Forelimb muscle (tissue), 1 donor: Measurements from ENCODE around the gene APOL6. TPM values are rescaled to one million over a fixed set of nuclear protein-coding genes. Genes with fewer than 3 reads are reported as not detected.
"Not testable (repeated sequence)": the region's sequence is repeated elsewhere in the genome, so short reads cannot be mapped to it uniquely, and the experiment has no call there.

Experiments
- DNase-seq: peaks from one replicate; pipeline ENCODE4 v3.0.0-alpha.2; 2013; ENCODE audit warnings: low read depth
- polyA plus RNA-seq: library from polyadenylated mRNA; unstranded; fragments of 120-200 nt; gene quantifications from one replicate; pipeline ENCODE4 v1.2.1, GENCODE V29; 2013; ENCODE audit not compliant: insufficient read length

APOL6 gene
- polyA plus RNA-seq, 1 donor: 1.3 TPM

DNA sequence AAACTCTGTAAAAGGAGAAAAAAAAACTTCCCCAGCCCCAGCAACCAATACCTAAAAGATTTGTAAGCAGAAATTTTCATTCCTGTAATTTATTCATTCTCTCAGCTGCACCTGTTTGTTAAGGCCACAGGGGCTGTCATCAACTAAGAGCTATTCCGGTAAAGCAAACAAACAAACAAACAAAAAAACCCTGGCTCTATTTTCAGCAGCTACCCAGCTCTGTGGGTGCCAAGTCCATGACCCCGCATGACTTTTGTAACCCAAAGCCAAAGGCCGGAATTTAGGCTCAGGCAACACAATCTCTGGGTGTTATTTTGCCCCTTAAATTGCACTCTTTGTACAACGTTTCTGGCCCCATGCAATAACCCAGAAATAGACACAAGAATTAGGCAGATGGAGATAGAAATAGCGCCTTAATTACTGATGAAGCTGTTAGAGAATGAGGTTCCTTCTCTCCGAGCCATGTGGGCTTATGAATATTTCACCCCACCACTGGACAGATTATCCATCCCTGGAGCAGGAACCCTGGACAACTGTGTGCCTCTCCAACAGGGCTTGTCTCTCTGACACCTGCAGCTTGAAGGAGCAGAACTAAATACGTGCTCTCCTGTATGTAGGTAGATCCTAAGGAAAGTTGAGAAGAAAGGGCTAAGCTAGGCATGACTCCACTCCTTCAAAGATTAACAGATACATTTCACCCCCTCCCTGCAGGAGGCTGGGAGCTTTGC lies 29.4 kb downstream of the APOL6 start:
- DNase-seq: no peak

DNA sequence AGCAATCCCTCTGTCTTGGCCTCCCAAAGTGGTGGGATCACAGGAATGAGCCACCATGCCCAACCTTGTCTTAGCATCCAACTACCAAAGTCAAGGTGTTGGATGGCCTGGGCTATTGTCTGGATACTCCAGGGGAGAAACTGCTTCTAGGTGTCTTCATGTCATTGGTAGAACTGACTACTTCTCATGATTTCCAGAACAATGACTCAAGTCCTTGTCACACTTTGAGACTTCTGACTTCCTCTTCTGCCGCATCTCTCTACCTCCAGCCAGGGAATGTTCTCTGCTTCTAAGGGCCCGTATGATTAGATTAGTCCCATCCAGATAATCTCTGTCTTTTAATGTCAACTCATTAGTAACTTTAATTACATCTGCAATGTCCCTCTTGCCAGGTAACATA lies 30.6 kb downstream of the APOL6 start:
- no peak for DNase-seq

DNA sequence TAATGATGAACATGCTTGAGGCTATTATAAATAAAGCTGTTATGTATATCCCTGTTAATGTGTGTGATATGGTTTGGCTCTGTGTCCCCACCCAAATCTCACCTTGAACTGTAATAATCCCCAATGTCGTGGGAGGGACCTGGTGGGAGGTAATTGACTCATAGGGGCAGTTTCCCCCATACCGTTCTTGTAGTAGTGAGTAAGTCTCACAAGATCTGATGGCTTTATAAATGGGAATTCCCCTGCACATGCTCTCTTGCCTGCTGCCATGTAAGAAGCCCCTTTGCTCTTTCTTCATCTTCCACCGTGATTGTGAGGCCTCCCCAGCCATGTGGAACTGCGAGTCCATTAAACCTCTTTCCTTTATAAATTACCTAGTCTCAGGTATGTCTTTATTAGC lies 31.2 kb downstream of the APOL6 start:
- not testable (repeated sequence) for DNase-seq

DNA sequence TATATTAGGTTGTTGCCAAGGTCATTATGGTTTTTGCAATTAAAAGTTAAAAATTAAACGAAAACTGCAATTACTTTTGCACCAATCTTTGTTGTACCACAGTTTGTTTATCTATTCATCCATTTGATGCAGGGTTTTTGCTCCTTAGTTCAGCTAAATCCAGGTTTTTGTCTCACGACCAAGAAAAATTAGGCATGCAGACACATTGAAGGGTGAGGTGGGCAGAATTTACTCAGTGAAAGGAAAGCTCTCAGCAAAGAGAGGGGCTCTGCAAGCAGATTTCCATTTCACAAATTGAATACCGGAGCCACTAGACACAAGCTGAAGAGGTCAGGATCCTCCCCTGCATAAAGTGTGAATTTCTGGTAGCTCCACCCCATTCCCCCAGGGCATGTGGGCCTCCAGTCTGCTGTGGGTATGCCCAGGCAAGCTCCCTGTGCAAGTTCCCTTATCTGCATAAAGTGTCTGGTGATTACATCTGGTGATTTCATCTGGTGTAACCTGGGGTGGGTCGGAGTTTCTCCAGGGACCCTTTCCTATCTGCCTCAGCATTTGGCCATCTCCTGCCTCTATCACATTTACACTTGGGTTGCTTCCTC lies 33.3 kb downstream of the APOL6 start:
- no peak for DNase-seq

DNA sequence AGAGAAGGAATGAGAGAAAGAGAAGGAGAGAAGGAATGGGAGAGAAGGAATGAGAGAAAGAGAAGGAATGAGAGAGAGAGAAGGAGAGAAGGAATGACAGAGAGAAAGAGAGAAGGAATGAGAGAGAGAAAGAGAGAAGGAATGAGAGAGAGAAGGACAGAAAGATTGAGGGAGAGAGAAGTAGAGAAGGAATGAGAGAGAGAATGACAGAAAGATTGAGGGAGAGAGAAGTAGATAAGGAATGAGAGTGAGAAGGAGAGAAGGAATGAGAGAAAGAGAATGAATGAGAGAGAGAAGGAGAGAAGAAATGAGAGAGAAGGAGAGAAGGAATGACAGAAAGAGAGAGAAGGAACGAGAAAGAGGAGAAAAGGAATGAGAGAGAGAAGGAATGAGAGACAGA lies 35.3 kb downstream of the APOL6 start:
- DNase-seq: no peak

DNA sequence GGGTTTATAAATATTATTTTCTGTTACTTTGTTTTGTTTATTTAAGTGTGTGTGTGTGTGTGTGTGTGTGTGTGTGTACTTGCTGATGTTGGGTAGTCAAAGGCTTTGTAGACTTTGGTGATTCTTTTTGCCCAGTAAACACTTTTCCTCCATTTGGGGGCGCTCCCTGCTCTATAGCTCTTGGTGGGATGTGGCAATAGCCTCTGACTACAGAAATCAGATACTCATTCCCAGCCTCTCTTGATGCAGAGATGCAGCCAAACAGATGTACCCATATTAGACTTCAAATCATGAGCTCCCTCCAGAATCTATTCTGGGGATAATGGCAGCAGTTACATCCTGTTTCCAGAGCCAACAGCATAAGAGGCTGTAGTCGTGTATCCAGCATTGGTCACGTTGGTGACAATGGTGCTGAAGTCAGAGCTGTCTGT lies 36.0 kb downstream of the APOL6 start:
- peak; percentile 20 for DNase-seq

DNA sequence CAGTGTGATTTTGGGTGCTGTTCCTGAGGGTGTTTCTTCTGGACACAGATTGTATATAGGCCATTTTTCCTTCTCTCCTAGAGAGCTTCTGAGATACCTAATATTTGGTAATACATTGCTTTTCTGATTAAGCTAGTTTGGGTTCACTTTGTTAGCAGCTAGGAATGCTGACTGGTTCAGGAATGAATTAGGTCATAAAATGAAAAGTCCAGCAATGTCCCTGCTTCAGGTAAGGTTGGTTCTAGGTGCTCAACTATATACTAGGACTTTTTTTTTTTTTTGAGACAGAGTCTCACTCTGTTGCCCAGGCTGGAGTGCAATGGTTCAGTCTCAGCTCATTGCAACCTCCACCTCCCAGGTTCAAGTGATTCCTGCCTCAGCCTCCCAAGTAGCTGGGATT lies 36.5 kb downstream of the APOL6 start:
- no peak for DNase-seq

DNA sequence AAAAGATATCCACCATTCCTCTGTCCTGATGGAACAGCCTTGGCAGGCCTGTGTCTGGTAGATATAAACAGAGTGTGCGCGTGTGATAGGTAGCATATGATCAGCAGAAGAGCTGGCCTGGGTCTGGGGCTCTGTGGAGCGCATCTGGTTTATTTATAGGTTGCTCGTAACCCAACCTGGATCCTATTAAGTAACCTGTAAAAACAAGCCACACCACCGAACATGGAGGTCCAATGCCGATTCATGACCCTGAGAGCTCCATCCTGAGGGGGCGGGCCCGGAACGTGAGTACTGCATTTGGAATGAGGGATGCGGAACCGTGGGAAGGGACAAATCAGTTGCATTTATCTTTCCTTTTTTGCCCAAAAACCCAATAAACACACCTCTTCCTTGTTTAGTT lies 37.5 kb downstream of the APOL6 start:
- no peak for DNase-seq

DNA sequence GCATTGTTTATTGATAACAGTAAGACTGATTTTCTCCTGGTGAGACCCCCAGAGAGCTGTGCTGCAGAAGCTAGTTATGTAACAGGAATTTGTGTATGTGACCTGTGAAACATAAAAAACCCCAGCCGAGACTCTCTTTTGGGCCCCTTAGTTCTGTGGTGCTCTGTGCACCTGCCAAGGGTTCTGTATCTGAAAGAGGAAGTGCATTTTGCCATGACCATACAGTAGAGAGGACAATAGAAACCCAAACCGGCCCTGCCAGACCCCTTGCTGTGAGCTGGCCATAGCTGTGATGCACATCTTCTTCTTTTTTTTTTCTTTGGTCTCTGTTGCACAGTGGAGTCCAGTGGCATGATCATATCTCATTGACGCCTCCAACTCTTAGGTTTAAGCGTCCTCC lies 38.1 kb downstream of the APOL6 start:
- DNase-seq: no peak

DNA sequence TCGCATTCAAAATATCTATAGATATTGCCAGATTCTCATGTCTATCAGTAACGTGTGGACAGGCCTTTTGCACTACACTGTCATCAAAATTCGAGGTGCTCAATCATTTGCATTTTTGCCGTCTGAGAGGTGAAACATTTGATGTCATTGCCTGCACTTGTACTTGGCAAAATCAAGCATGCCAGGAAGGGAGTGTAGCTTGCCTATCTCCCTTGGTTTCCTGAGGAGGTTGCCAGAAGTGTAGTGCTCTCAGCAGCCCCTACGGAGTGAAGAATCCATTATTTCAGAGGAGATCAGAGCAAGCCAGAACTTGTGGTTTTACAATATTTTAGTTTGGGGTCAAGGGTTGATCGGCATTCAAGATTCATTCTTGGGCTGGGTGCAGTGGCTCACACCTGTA lies 39.2 kb downstream of the APOL6 start:
- no peak for DNase-seq

DNA sequence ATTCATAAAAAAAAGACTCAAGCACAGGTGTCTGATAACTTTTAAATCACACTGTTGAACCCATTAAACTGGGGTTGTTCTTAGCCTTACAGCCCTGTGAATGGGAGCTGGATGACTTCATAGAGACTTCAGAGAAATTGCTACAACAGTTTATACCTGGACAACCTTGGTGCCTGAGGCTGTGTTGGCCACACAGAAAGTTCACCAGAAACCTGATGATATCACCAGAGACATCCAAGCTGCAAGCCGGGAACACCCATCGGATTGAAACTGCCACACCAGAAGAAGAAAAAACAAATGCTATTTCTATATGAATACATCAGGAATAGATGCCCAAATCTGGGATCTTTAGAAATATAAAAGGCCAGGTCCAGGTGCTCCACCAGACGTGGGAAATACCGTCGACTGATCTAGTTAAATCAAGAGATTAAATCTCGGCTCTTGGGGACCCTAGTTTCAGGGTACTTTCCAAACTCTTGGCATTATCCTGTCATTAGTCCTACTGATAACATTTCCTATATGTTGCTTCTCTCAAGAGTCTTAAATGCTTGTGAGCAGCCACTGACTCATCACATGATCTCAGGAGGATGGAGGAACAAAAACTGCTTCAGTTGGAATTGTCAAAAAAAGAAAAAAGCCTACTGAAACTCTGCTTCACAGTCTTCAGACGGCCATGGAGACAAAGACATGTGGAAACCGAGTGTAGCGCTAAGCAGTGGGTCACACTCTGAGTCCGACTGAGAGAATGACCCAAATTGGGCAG lies 40.8 kb downstream of the APOL6 start:
- DNase-seq: no peak

DNA sequence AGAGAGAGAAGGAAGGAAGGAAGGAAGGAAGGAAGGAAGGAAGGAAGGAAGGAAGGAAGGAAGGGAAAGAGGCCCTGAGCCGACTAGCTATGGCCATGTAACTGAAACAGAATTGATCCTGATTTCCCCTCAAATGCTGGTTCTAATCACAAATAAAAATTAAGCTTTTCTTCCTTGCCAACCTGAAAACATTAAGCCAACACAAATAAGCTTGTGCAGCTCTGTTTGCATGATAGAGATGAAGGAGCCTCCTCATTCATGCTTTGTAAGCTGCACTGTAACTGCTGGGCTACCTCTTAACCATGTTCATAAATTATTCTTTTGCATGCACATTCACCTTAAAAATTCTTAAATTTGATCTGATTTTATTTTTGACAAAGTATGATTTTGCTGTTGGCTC lies 41.8 kb downstream of the APOL6 start:
- DNase-seq: no peak

DNA sequence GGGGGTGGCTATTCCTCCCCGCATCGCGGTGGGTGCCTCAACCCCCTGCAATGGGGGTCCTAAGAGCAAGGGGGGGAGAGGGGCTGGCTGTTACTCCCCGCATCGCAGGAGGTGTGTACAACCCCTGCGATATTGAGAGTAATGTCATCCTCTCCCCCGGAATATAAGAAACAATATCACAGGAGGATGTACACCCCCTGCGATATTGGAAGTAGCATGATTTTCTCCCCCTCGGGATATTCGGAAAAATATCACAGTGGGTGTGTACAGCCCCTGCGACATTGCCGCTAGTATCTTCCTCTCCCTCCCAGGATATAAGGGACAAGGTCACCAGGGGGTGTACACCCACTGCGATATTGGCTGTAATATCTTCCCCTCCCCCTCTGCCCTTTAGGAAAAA lies 47.0 kb downstream of the APOL6 start:
- DNase-seq: no peak

DNA sequence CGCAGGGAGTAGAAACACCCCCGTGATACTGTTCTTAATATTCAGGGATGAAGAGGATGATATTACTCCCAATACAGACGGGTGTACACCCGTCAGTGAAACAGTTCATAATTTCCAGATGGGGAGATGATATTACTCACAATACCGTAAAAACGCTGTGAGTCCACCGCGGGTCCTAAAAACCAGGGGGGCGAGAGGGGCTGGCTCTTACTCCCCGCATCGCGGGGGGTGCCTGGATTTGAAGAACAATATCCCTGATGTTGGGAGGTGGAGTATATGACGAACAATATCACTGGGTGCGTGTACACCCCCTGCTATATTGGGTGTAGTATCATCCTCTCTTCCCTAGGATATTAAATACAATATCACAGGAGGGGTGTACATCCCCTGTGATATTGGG lies 48.9 kb downstream of the APOL6 start:
- no peak for DNase-seq

DNA sequence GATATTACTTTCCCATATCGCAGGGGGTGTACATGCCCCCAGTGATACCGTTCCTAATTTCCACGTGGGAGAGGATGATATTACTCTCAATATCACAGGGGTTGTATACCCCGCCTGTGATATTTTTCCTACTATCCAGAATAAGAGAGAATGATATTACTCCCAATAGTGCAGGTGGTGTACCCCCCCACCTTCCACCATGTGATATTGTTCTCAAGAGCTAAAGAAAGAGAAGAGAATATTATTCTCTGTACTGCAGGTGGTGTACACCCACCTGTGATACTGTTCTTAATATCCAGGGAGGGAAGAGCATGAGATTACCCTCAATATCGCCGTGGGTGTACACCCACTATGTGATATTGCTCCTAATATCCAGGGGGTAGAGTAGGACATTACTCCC lies 51.6 kb downstream of the APOL6 start:
- not testable (repeated sequence) for DNase-seq

DNA sequence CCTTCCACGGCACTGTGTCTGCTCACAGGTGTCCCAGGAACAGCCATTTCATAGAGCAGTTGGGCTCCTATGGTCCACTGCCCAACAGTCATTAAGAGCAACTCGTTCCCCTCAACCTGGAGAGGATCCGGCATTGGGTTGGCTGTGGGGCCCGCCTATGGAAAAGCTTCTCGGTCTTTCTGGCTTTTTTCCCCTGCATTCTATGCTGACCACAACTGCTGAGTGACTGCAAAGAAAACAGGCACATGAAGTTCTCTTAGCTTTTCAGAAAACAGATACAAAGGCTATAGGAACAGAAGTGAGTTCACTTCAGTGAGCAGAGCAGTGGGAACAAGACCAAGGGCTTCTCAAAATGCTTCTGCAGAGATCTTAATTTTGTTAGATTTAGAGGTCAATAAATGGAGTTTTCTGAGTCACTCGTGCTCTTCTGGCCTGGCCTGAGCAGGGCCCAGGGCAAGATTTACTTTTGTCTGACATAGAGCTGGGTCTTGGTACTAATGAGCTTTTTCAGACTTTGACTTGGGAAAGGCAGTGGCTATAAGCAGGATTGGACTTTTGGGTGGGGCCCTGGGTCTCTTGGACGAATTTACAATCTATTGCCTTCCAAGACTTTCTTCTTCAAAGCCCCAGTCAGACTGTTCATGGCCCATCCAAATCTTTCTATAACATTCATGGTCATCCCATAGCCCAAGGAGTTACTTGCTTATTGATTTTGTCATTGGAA lies 55.8 kb downstream of the APOL6 start:
- DNase-seq: no peak

DNA sequence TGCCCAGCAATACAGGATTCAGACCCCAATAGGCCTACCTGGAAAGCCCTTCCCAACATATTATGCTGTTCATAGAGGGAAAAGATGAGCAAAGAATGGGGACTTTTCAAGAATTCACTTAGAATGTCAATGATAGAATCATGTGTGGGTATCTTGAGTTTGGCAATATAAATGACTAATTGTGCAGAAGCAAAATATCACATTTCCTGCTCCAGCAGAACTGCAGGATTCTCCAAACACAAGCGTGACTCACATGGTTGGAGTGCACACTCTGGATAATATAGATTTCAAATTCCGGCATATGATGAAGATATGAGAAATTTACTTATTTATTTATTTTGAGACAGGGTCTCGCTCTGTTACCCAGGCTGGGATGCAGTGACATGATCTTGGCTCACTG lies 56.9 kb downstream of the APOL6 start:
- DNase-seq: no peak

DNA sequence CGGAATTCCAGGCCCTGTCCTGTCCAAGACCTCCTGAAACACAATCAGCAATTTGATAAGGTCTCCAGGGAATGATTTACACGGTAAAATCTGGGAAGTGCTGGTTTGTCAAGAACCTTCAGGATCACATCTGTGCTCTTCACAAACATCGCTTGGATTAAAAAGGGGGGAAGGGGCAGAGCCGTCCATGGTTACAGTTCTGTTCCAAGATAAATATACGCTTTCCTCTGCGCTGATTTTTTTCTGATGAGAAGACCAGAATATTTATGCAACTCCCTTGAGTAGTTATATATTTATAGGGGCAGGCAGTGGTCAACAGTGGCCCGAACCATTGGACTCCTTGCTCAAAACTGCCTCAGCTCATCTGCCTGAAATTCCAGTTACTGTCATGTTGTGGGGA lies 60.2 kb downstream of the APOL6 start:
- no peak for DNase-seq

DNA sequence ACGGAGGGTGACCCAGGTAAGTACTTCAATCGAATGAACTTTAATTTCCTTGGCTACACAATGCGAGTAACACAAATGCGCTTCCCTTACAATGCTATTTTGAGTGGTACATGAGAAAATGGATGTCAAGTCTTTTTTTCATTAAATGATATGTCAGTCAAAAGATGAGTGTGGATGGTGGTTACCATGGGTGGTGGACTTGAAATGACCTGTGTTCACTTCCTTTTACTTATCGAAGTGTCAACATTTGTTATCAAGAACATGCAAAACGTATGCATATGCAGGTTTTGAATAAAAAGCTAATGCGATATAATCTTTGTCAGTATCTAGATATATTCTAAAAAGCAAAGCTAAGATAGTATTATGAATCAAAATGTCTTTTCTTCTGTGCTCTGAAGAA lies 60.7 kb downstream of the APOL6 start:
- DNase-seq: no peak

DNA sequence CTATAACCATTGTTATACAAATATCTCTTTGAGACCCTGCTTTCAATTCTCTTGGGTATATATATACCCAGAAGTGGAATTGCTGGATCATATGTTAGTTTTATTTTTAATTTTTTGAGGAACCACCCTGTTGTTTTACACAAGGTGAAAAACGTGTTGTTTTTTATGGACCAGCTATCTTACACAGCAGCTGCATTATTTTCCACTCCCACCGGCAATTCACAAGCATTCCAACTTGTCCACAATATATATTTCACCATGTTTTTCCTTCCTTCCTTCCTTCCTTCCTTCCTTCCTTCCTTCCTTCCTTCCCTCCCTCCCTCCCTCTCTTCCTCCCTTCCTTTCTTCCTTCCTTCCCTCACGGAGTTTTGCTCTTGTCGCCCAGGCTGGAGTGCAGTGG lies 63.1 kb downstream of the APOL6 start:
- DNase-seq: no peak

DNA sequence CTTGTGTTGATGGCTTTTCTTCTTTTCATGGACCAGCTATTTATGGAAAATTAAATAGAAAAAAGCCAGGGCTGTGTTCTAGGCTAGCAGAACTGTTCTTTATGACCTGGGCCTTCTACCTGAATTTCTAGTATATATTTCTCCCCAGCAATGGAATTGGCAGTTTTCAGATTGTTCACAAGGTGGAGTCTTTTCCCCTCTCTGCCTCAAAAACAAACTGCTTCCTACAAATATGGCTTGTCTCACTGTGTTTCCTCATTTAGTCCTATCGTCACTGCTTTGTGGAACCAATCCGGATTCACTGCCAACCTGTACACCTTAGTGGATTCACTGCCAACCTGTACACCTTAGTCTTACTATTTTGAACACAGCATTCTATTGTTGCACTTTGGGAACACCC lies 64.4 kb downstream of the APOL6 start:
- DNase-seq: no peak

DNA sequence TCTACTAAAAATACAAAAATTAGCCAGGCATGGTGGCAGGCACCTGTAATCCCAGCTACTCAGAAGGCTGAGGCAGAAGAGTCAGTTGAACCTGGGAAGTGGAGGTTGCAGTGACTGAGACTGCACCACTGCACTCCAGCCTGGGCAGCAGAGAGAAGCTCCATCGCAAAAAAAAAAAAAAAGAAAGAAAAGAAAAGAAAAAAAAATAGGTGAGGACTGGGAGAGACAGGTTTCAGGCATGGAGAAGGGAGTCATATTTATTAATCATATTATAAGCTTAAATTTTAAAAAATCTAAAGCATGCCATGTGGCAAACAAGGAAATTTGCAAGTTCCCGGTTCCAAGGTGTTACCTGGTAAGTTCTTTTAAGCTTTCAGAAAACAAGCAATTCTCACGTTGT lies 69.3 kb downstream of the APOL6 start, which contains the start of gene APOL5:
Gene APOL5, plus strand, starts transcription at position 301 of the 400 bp plus-strand sequence. Its CDS starts 0 bp downstream, at position 301.
- no peak for DNase-seq
